HepG2 (cell line): ENCODE results near the gene BYSL. TPM values are rescaled to one million over a fixed set of nuclear protein-coding genes. Genes with fewer than 3 reads are reported as not detected.

ENCODE experiments used
- CENPT ChIP-seq: sonication (generic); formaldehyde crosslinking; IDR thresholded peaks from 2 replicates; pipeline ENCODE4 v1.8.0; 2022; ENCODE audit warnings: low read depth, mild to moderate bottlenecking, moderate library complexity, missing genetic modification reagents
- HES4 ChIP-seq: sonication (generic); formaldehyde crosslinking; IDR thresholded peaks from 2 replicates; pipeline ENCODE4 v1.9.0; 2021; ENCODE audit warnings: mild to moderate bottlenecking, missing genetic modification reagents, borderline replicate concordance
- HNF4A ChIP-seq: sonication (generic); formaldehyde crosslinking; IDR thresholded peaks from 2 replicates; pipeline ENCODE4 v1.4.0; 2020; ENCODE audit warnings: missing genetic modification reagents
- KAT7 ChIP-seq: IDR thresholded peaks from 2 replicates; pipeline ENCODE4 v1.6.1; 2018; ENCODE audit warnings: borderline replicate concordance, missing compliant biosample characterization
- MAFF ChIP-seq: IDR thresholded peaks from 2 replicates; pipeline ENCODE4 v1.6.1; 2011; ENCODE audit warnings: low read depth, low read length, improper control_type of control experiment
- NCOA2 ChIP-seq: sonication (generic); formaldehyde crosslinking; IDR thresholded peaks from 2 replicates; pipeline ENCODE4 v1.8.0; 2022; ENCODE audit warnings: inconsistent platforms
- NFIC ChIP-seq: IDR thresholded peaks from 2 replicates; pipeline ENCODE4 v1.6.1; 2012; ENCODE audit warnings: mild to moderate bottlenecking, low read length, inconsistent platforms
- NFKB2 ChIP-seq: sonication (generic); formaldehyde crosslinking; IDR thresholded peaks from 2 replicates; pipeline ENCODE4 v1.4.0; 2020; ENCODE audit warnings: missing genetic modification reagents, borderline replicate concordance
- NONO ChIP-seq, 2 experiments: fragments of 450-650 bp in 1 of 2; sonication (generic) in 1 of 2; formaldehyde crosslinking in 1 of 2; IDR thresholded peaks in 1 of 2; conservative IDR thresholded peaks in 1 of 2; 2 replicates each; pipeline versions ENCODE4 v1.6.1 to v1.8.0; 2017 to 2022; ENCODE audit warnings: mild to moderate bottlenecking in 1 of 2, missing genetic modification reagents in 1 of 2, moderate library complexity in 1 of 2
- POLR2G ChIP-seq: fragments of 200-400 bp; formaldehyde crosslinking; IDR thresholded peaks from 2 replicates; pipeline ENCODE4 v1.6.1; 2018; ENCODE audit warnings: mild to moderate bottlenecking, low read depth, low read length, moderate library complexity
- SMARCC2 ChIP-seq: fragments of 450-650 bp; IDR thresholded peaks from 2 replicates; pipeline ENCODE4 v1.6.1; 2017; ENCODE audit warnings: antibody characterized with exemption, mild to moderate bottlenecking
- TGIF2 ChIP-seq: IDR thresholded peaks from 2 replicates; pipeline ENCODE4 v1.6.1; 2016; ENCODE audit warnings: control low read depth, missing compliant biosample characterization
- TRIM24 ChIP-seq: sonication (generic); formaldehyde crosslinking; IDR thresholded peaks from 2 replicates; pipeline ENCODE4 v1.8.0; 2022; ENCODE audit warnings: mild to moderate bottlenecking, missing genetic modification reagents
- ZBTB10 ChIP-seq: sonication (generic); formaldehyde crosslinking; IDR thresholded peaks from 2 replicates; pipeline ENCODE4 v1.4.0; 2020; ENCODE audit warnings: missing genetic modification reagents, borderline replicate concordance
- ZNF432 ChIP-seq: sonication (generic); formaldehyde crosslinking; IDR thresholded peaks from 2 replicates; pipeline ENCODE4 v1.5.0; 2020; ENCODE audit warnings: missing genetic modification reagents, mild to moderate bottlenecking, borderline replicate concordance
- ZNF530 ChIP-seq: sonication (generic); formaldehyde crosslinking; IDR thresholded peaks from 2 replicates; pipeline ENCODE4 v1.5.0; 2020; ENCODE audit warnings: low read depth, mild to moderate bottlenecking, missing genetic modification reagents
- ZNF644 ChIP-seq: IDR thresholded peaks from 2 replicates; pipeline ENCODE4 v1.6.1; 2016; ENCODE audit warnings: low read depth
- ZSCAN29 ChIP-seq: sonication (generic); formaldehyde crosslinking; conservative IDR thresholded peaks from 2 replicates; pipeline ENCODE4 v1.4.0; 2020; ENCODE audit warnings: mild to moderate bottlenecking, missing genetic modification reagents
- ZSCAN30 ChIP-seq: sonication (generic); formaldehyde crosslinking; IDR thresholded peaks from 2 replicates; pipeline ENCODE4 v1.5.0; 2020; ENCODE audit warnings: mild to moderate bottlenecking, missing genetic modification reagents
- polyA plus RNA-seq, 8 experiments: library from polyadenylated mRNA; depleted of rRNA in 3 of 8; stranded (reverse) in 7 of 8; unstranded in 1 of 8; fragments of >200 nt; fragmentation: Illumina TruSeq in 4 of 8; extraction: Trizol in 4 of 8; gene quantifications; 2 replicates each; pipeline versions ENCODE4 v1.2.1 to v1.2.3, GENCODE V29; 2011 to 2016; ENCODE audit warnings: low read depth in 4 of 8, missing spikeins in 1 of 8, mixed read lengths in 1 of 8; ENCODE audit not compliant: insufficient read depth in 1 of 8
- total RNA-seq, 5 experiments: library from RNA; depleted of rRNA; stranded (reverse); fragments of >200 nt; fragmentation: Illumina TruSeq; extraction: Trizol; gene quantifications; 2 replicates each; pipeline ENCODE4 v1.2.3, GENCODE V29; 2016; ENCODE audit warnings: low read depth in 1 of 5
- TF ChIP-seq, protein P1 (sequence below): IDR thresholded peaks from 2 replicates; pipeline ENCODE4 v1.6.1; 2016; ENCODE audit warnings: missing compliant biosample characterization, missing genetic modification reagents, borderline replicate concordance
- TF ChIP-seq, protein P2 (sequence below): sonication (generic); formaldehyde crosslinking; IDR thresholded peaks from 2 replicates; pipeline ENCODE4 v1.8.0; 2022; ENCODE audit warnings: mild to moderate bottlenecking, missing genetic modification reagents
- TF ChIP-seq, protein P3 (sequence below): sonication (generic); formaldehyde crosslinking; IDR thresholded peaks from 2 replicates; pipeline ENCODE4 v1.4.0; 2020; ENCODE audit warnings: missing genetic modification reagents

BYSL gene
- total and polyA plus RNA-seq, 2 of the 13 experiments (the other 11 are each of a cell fraction or from before 2014, with no cell fraction given) = 27.9 to 28.6 TPM

DNA sequence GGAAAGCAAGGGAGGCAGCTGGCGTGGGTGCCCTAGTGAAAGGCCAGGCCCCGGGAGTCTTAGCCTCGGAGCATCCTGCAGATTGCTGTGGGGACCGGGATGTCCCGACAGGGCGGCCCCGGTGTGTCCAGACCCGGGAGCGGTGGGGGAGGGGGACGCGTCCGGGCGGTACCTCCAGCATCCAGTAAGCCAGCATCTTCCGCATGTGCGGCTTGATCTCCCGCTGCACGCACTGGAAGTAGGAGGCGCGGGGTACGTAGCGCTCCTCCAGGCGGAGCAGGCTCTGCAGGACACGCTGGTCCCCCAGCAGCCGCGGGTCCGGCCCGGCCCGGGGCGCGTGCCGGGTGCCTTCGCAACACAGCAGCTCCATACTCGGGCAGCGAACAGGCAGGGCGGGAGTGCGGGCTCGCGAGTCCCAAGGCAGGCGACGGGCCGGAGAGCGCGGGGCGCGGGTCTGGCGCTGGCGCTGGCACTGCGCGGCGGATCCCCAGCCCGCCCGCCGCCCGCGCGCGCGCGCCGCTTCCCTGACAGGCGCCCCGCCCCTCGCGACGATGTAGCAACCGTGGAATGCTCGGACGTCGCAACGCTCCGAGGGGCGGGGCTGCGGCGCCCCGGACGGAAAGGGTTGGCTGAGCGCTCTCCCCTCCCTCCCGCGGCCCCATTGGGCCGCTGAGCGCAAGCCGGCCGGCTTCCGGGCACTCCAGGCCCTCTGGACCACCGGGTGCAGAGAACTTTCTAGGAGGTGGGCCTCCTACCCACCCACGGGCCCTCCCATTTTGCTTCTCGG is 20.2 kb downstream of the BYSL start, which contains the start of gene CCND3 (continued):
- TF ChIP-seq, protein P1, sequence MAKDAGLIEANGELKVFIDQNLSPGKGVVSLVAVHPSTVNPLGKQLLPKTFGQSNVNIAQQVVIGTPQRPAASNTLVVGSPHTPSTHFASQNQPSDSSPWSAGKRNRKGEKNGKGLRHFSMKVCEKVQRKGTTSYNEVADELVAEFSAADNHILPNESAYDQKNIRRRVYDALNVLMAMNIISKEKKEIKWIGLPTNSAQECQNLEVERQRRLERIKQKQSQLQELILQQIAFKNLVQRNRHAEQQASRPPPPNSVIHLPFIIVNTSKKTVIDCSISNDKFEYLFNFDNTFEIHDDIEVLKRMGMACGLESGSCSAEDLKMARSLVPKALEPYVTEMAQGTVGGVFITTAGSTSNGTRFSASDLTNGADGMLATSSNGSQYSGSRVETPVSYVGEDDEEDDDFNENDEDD (CRISPR knock-in tag) = 0 out of 2 replicates have a peak, but pooled peaks have one; percentile 40
- TF ChIP-seq ZNF530 (CRISPR knock-in tag) (no peak), NFIC (no peak), KAT7 (CRISPR knock-in tag) (peak; percentile 25; the same call in 1 of the 2 replicates), TGIF2 (peak; percentile 72), NFKB2 (CRISPR knock-in tag) (0 out of 2 replicates have a peak, but pooled peaks have one; percentile 75), MAFF (no peak), ZNF644 (CRISPR knock-in tag) (no peak), ZNF432 (CRISPR knock-in tag) (no peak), CENPT (CRISPR knock-in tag) (no peak), ZBTB10 (CRISPR knock-in tag) (no peak; the same call in 1 of the 2 replicates), ZSCAN30 (CRISPR knock-in tag) (no peak), HNF4A (no peak; the same call in 1 of the 2 replicates), POLR2G (peak; percentile 79), HES4 (CRISPR knock-in tag) (peak; percentile 63; the same call in 1 of the 2 replicates), NONO (IDR thresholded peaks at IDR 0.05) (no peak), NONO (CRISPR knock-in tag; conservative IDR thresholded peaks at IDR 0.05) (peak; percentile 42; the same call in 1 of the 2 replicates), SMARCC2 (no peak), NCOA2 (no peak; the same call in 1 of the 2 replicates), ZSCAN29 (CRISPR knock-in tag) (no peak), TRIM24 (no peak)
- TF ChIP-seq, protein P2, sequence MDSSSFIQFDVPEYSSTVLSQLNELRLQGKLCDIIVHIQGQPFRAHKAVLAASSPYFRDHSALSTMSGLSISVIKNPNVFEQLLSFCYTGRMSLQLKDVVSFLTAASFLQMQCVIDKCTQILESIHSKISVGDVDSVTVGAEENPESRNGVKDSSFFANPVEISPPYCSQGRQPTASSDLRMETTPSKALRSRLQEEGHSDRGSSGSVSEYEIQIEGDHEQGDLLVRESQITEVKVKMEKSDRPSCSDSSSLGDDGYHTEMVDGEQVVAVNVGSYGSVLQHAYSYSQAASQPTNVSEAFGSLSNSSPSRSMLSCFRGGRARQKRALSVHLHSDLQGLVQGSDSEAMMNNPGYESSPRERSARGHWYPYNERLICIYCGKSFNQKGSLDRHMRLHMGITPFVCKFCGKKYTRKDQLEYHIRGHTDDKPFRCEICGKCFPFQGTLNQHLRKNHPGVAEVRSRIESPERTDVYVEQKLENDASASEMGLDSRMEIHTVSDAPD = no peak
- TF ChIP-seq, protein P3, sequence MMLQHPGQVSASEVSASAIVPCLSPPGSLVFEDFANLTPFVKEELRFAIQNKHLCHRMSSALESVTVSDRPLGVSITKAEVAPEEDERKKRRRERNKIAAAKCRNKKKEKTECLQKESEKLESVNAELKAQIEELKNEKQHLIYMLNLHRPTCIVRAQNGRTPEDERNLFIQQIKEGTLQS (CRISPR knock-in tag) = 0 out of 2 replicates have a peak, but pooled peaks have one; percentile 26
